PC-3 (cell line): ENCODE data around the gene GBP5. TPM values are rescaled to one million over a fixed set of nuclear protein-coding genes. Genes with fewer than 3 reads are reported as not detected.

ENCODE experiments used
- ATAC-seq: fragments of 200-7000 bp; cut with Tn5 transposase; 2 replicates; pipeline ENCODE4 v1.9.1; 2020; ENCODE audit warnings: mild to moderate bottlenecking, moderate library complexity
- BruUV-seq: library from RNA; stranded (reverse); fragments of 400-500 nt; replicated peaks from 2 replicates; lab custom pipeline; 2021; lab: Mats Ljungman, UMichigan
- CTCF ChIA-PET: fragments of 300-600 bp; sonication (Branson Sonifier 250); formaldehyde crosslinking; loops from one replicate; lab custom pipeline; 2022; ENCODE audit warnings: antibody characterized with exemption; lab: Charles Lee
- POLR2A ChIA-PET: fragments of 300-600 bp; sonication (Branson Sonifier 250); formaldehyde crosslinking; loops from one replicate; lab custom pipeline; 2022; ENCODE audit warnings: antibody characterized with exemption; ENCODE audit not compliant: unreplicated experiment; lab: Charles Lee
- DNase-seq: peaks from one replicate; pipeline ENCODE4 v3.0.0-alpha.2; 2015
- H2AFZ ChIP-seq: fragments of 300-600 bp; sonication (generic); 2 replicates; pipeline ENCODE4 v1.6.0; 2016; ENCODE audit warnings: antibody characterized with exemption, low read length
- H3F3A ChIP-seq: fragments of 300-600 bp; sonication (generic); one replicate; pipeline ENCODE4 v1.6.0; 2017; ENCODE audit warnings: antibody characterized with exemption, low read length, control low read depth, mild to moderate bottlenecking; ENCODE audit not compliant: unreplicated experiment
- H3K27ac ChIP-seq: fragments of 300-600 bp; sonication (generic); 2 replicates; pipeline ENCODE4 v1.5.1; 2016; ENCODE audit warnings: mild to moderate bottlenecking, low read length
- H3K27me3 ChIP-seq: fragments of 300-600 bp; sonication (generic); 2 replicates; pipeline ENCODE4 v1.6.1; 2016; ENCODE audit warnings: low read length, mixed read lengths
- H3K36me3 ChIP-seq: fragments of 300-600 bp; sonication (generic); 2 replicates; pipeline ENCODE4 v1.6.1; 2016; ENCODE audit warnings: low read depth, mixed run types, low read length, mixed read lengths
- H3K4me1 ChIP-seq: fragments of 300-600 bp; sonication (generic); 2 replicates; pipeline ENCODE4 v1.5.1; 2016; ENCODE audit warnings: low read length; ENCODE audit not compliant: insufficient read depth
- H3K4me2 ChIP-seq: fragments of 300-600 bp; sonication (generic); 2 replicates; pipeline ENCODE4 v1.6.0; 2016; ENCODE audit warnings: low read length
- H3K4me3 ChIP-seq: fragments of 300-600 bp; sonication (generic); 2 replicates; pipeline ENCODE4 v1.5.1; 2016; ENCODE audit warnings: mild to moderate bottlenecking, low read length, mixed read lengths
- H3K79me2 ChIP-seq: fragments of 300-600 bp; sonication (generic); 2 replicates; pipeline ENCODE4 v1.6.1; 2017; ENCODE audit warnings: low read length, mixed read lengths
- H3K9ac ChIP-seq: fragments of 300-600 bp; sonication (generic); 2 replicates; pipeline ENCODE4 v1.6.0; 2016; ENCODE audit warnings: mild to moderate bottlenecking, low read length
- H3K9me2 ChIP-seq: fragments of 300-600 bp; sonication (generic); replicated peaks from 2 replicates; pipeline ENCODE4 v1.6.1; 2016; ENCODE audit warnings: mixed run types, low read length, mixed read lengths
- H3K9me3 ChIP-seq: fragments of 300-600 bp; sonication (generic); 2 replicates; pipeline ENCODE4 v1.6.1; 2016; ENCODE audit warnings: low read length, mixed read lengths
- H4K20me1 ChIP-seq: fragments of 300-600 bp; sonication (generic); 2 replicates; pipeline ENCODE4 v1.6.1; 2016; ENCODE audit warnings: low read length, mixed read lengths
- EZH2 ChIP-seq: fragments of 300-600 bp; sonication (generic); IDR thresholded peaks from one replicate; pipeline ENCODE4 v1.6.1; 2017; ENCODE audit warnings: antibody characterized with exemption, mild to moderate bottlenecking, low read length; ENCODE audit not compliant: unreplicated experiment
- EZH2phosphoT487 ChIP-seq: fragments of 300-600 bp; sonication (generic); IDR thresholded peaks from 2 replicates; pipeline ENCODE4 v1.6.1; 2018; ENCODE audit warnings: mild to moderate bottlenecking, antibody characterized with exemption, low read length, borderline replicate concordance
- intact Hi-C: fragments of 100-400 bp; cut with micrococcal nuclease; formaldehyde crosslinking; loops from 2 replicates; pipeline ENCODE4 v1.9.0; 2023
- total RNA-seq: library from RNA; depleted of rRNA; stranded (reverse); fragments of >200 nt; gene quantifications from 2 replicates; pipeline ENCODE4 v1.2.3, GENCODE V29; 2014
- TF ChIP-seq, protein P1 (sequence below): fragments of 300-600 bp; sonication (generic); conservative IDR thresholded peaks from 2 replicates; pipeline ENCODE4 v1.5.1; 2017; ENCODE audit warnings: antibody characterized with exemption, low read depth, mild to moderate bottlenecking, low read length

GBP5 gene
- total RNA-seq, 1 experiment from 2014 or later = not detected

DNA sequence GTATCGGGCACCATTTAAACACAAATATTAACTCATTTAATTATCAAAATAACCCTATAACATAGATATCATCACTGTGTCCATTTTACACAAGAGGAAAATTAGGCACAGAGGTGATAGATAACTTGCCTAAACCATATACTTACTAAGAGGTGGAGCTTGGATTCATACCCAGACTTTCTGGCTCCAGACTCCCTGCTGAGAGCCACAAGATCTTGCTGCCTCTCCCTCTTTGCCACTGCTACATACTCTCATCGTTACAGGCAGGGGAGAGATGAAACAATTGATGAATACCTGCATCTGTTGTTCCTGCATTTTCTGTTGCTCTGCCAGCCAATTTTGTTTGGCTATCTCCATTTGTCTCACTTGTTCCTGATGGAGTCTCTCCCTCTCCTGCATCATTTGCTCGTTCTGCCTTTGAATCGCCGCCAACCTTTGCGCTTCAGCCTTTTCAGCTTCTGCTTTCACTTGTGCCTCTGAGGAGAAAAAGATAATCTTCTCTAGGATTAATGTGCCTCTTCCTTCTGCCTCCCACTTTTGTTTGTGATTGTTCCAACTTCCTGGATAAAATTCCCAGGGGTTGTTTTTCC lies 10.6 kb downstream of the GBP5 start:
- POLR2A ChIA-PET = no interaction called here
- H3K4me2 ChIP-seq = no peak overlapping the region
- no peak for DNase-seq
- no peaks in the 10 kb centered on the region for H4K20me1 ChIP-seq
- H3K79me2 ChIP-seq = no peaks in the 10 kb centered on the region
- H3K36me3 ChIP-seq = no peaks in the 10 kb centered on the region
- TF ChIP-seq, protein P1, sequence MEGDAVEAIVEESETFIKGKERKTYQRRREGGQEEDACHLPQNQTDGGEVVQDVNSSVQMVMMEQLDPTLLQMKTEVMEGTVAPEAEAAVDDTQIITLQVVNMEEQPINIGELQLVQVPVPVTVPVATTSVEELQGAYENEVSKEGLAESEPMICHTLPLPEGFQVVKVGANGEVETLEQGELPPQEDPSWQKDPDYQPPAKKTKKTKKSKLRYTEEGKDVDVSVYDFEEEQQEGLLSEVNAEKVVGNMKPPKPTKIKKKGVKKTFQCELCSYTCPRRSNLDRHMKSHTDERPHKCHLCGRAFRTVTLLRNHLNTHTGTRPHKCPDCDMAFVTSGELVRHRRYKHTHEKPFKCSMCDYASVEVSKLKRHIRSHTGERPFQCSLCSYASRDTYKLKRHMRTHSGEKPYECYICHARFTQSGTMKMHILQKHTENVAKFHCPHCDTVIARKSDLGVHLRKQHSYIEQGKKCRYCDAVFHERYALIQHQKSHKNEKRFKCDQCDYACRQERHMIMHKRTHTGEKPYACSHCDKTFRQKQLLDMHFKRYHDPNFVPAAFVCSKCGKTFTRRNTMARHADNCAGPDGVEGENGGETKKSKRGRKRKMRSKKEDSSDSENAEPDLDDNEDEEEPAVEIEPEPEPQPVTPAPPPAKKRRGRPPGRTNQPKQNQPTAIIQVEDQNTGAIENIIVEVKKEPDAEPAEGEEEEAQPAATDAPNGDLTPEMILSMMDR = no peak
- TF ChIP-seq EZH2phosphoT487 (no peak), EZH2 (no peak)
- no peak; the same call in 1 of the 2 replicates for ATAC-seq
- no peaks in the 10 kb centered on the region for H3K9me2 ChIP-seq
- H3K4me3 ChIP-seq = no peak overlapping the region
- H3K4me1 ChIP-seq = 0 out of 2 replicates have a peak, but pooled peaks cover 5% of the 10 kb centered on the region
- CTCF ChIA-PET = no interaction called here
- H3K9ac ChIP-seq = no peak overlapping the region
- no peaks in the 10 kb centered on the region for H3F3A ChIP-seq
- no peak overlapping the region for H2AFZ ChIP-seq
- H3K27me3 ChIP-seq = 0 out of 2 replicates have a peak, but pooled peaks cover under 1% of the 10 kb centered on the region
- intact Hi-C loops = no loop called here
- no peaks in the 10 kb centered on the region for H3K9me3 ChIP-seq
- no TSS peak for BruUV-seq
- no peak overlapping the region for H3K27ac ChIP-seq

DNA sequence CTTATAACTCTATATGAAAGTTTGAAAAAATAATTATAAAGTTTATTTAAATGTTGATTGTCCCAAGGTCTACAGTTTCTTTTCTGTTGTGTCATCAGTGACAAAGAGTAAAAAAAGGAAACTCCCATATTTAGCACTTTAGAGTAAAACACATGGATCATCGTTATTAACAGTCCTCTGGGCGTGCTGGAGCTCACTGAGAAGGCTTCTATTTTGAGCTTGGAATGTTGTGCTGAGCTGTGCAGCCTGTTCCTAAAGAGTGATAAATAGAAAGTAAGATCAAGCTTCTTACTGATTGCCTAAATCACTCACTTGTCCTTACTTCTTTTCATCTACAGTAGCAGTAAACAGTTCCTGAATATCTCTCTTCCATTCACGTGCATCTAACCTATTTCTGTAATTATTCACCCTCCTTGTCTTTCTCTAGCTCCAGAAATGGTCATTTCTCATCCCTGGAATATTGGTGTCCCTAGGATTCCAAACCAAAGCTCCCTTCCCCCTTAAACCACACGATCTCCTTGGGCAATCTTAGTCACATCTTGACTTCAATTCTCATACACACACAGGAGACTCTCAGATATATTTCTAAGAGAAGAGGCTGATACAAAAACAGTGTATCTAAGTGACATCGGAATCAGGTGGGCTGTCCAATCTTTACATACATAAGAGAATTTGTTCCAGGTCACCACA lies 11.9 kb downstream of the GBP5 start:
- no peak overlapping the region for H3K4me2 ChIP-seq
- H3K4me3 ChIP-seq = no peak overlapping the region
- H3K27me3 ChIP-seq = no peaks in the 10 kb centered on the region
- no peaks in the 10 kb centered on the region for H3K79me2 ChIP-seq
- intact Hi-C loops = no loop called here
- ATAC-seq (no peak), DNase-seq (no peak)
- H3K9me2 ChIP-seq = no peaks in the 10 kb centered on the region
- TF ChIP-seq, protein P1 = no peak
- TF ChIP-seq EZH2phosphoT487 (no peak), EZH2 (no peak)
- POLR2A ChIA-PET = no interaction called here
- no peaks in the 10 kb centered on the region for H3F3A ChIP-seq
- no peak overlapping the region for H2AFZ ChIP-seq
- BruUV-seq = no TSS peak
- 0 out of 2 replicates have a peak, but pooled peaks cover 5% of the 10 kb centered on the region for H3K4me1 ChIP-seq
- no peaks in the 10 kb centered on the region for H3K9me3 ChIP-seq
- no peak overlapping the region for H3K27ac ChIP-seq
- H3K36me3 ChIP-seq = no peaks in the 10 kb centered on the region
- H4K20me1 ChIP-seq = no peaks in the 10 kb centered on the region
- CTCF ChIA-PET = no interaction called here
- no peak overlapping the region for H3K9ac ChIP-seq

DNA sequence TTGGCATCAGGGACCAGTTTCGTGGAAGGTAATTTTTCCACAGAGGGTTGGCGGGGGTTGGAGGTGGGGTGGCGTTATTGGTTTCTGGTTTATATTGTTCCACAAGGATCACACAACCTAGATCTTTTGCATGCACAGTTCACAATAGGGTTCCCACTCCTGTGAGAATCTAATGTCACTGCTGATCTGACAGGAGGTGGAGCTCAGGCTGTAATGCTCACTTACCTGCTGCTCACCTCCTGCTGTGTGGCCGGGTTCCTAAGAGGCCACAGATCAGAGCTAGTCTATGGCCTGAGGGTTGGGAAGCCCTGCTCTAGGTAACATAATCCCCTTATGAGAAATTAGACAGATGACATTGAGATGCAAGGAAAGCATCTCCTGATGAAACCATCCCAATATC lies 12.6 kb downstream of the GBP5 start:
- CTCF ChIA-PET = no interaction called here
- Histone ChIP-seq H3K36me3 (no peaks in the 10 kb centered on the region), H3K79me2 (no peaks in the 10 kb centered on the region), H3K27me3 (no peaks in the 10 kb centered on the region), H3F3A (no peaks in the 10 kb centered on the region), H3K4me2 (no peak overlapping the region), H3K27ac (no peak overlapping the region), H2AFZ (no peak overlapping the region), H4K20me1 (no peaks in the 10 kb centered on the region), H3K9me2 (no peaks in the 10 kb centered on the region), H3K9me3 (no peaks in the 10 kb centered on the region), H3K4me1 (0 out of 2 replicates have a peak, but pooled peaks cover 5% of the 10 kb centered on the region), H3K4me3 (no peak overlapping the region), H3K9ac (no peak overlapping the region)
- no peak for ATAC-seq
- POLR2A ChIA-PET = no interaction called here
- TF ChIP-seq, protein P1 = no peak
- TF ChIP-seq EZH2 = no peak
- TF ChIP-seq EZH2phosphoT487 = no peak
- intact Hi-C loops = no loop called here
- BruUV-seq = no TSS peak
- DNase-seq = no peak
